ENCODE data around the gene POLR2C. TPM values are rescaled to one million over a fixed set of nuclear protein-coding genes. Genes with fewer than 3 reads are reported as not detected.

POLR2C gene
- total RNA-seq, 1 donor from 2014 or later: 87.5 TPM

- DNase-seq (ENCODE audit: extremely low read depth, low read depth, low spot score): no peak
These were observed 55.2 kb downstream of the POLR2C start for GRCh38 chr16:57517397-57518367.

GRCh38 chr16:57518520-57518919, 56.0 kb downstream of the POLR2C start:
- no peak for DNase-seq (ENCODE audit: extremely low read depth, low read depth, low spot score)

- no peak for DNase-seq (ENCODE audit: extremely low read depth, low read depth, low spot score)
These were observed 56.4 kb downstream of the POLR2C start for GRCh38 chr16:57518922-57519321.

- DNase-seq (ENCODE audit: extremely low read depth, low read depth, low spot score): peak; percentile 33
These were observed 57.4 kb downstream of the POLR2C start for GRCh38 chr16:57519796-57520360.

Other genes with a start within 250 kb of the POLR2C start
- 103 and 116 TPM in 2 replicates for gene ARL2BP, start 217.4 kb upstream of the POLR2C start, total RNA-seq
- gene PLLP, start 178.0 kb upstream of the POLR2C start, total RNA-seq: 3.5 and 15.9 TPM in 2 replicates
- 0.15 TPM in 1 of 2 replicates, not detected in the other for gene CCL22, start 103.9 kb upstream of the POLR2C start, total RNA-seq
- gene CX3CL1, start 90.2 kb upstream of the POLR2C start, total RNA-seq: 13.3 and 58.0 TPM in 2 replicates
- not detected in 2 replicates for gene CCL17, start 57.9 kb upstream of the POLR2C start, total RNA-seq
- 51.0 and 53.5 TPM in 2 replicates for gene CIAPIN1, start 15.3 kb upstream of the POLR2C start, total RNA-seq
- 27.8 and 41.7 TPM in 2 replicates for gene COQ9, start 15.2 kb upstream of the POLR2C start, total RNA-seq
- gene DOK4, start 23.8 kb downstream of the POLR2C start, total RNA-seq: 12.7 and 19.3 TPM in 2 replicates
- 22.6 and 25.1 TPM in 2 replicates for gene CCDC102A, start 73.9 kb downstream of the POLR2C start, total RNA-seq
- gene ADGRG5, start 80.0 kb downstream of the POLR2C start, total RNA-seq: not detected in 2 replicates
- gene ADGRG1, start 166.0 kb downstream of the POLR2C start, total RNA-seq: 129 and 222 TPM in 2 replicates
- gene ADGRG3, start 205.6 kb downstream of the POLR2C start, total RNA-seq: 0.12 and 0.53 TPM in 2 replicates
- 0.05 TPM in 1 of 2 replicates, not detected in the other for gene DRC7, start 232.1 kb downstream of the POLR2C start, total RNA-seq